OCI-LY3 (cell line): Measurements from ENCODE around the gene C10orf53.

ENCODE experiments used
- H2AFZ ChIP-seq: fragments of 200-600, 300-600 bp; shearing (Covaris generic); 2 replicates; pipeline ENCODE4 v1.6.0; 2014; ENCODE audit warnings: antibody characterized with exemption, low read depth, low read length
- H3K27ac ChIP-seq: fragments of 200-600, 300-600 bp; sonication (generic); 2 replicates; pipeline ENCODE4 v1.5.1; 2014; ENCODE audit warnings: mild to moderate bottlenecking, low read length, moderate library complexity, mixed read lengths
- H3K27me3 ChIP-seq: fragments of 200-600, 300-600 bp; sonication (generic); 2 replicates; pipeline ENCODE4 v1.6.1; 2014; ENCODE audit warnings: low read depth, low read length, mixed read lengths
- H3K36me3 ChIP-seq: fragments of 200-600, 300-600 bp; sonication (generic); replicated peaks from 2 replicates; pipeline ENCODE3; 2014; ENCODE audit warnings: low read depth, low read length, mixed read lengths
- H3K4me1 ChIP-seq: fragments of 300-600, 200-600 bp; sonication (generic); 2 replicates; pipeline ENCODE4 v1.6.1; 2014; ENCODE audit warnings: low read length, mixed read lengths
- H3K4me2 ChIP-seq: fragments of 200-600, 300-600 bp; sonication (generic); 2 replicates; pipeline ENCODE4 v1.6.1; 2014; ENCODE audit warnings: low read length, mixed read lengths
- H3K4me3 ChIP-seq: fragments of 300-600, 200-600 bp; sonication (generic); 2 replicates; pipeline ENCODE4 v1.5.1; 2014; ENCODE audit warnings: antibody characterized with exemption, mild to moderate bottlenecking, low read length, moderate library complexity
- H3K79me2 ChIP-seq: fragments of 300-600, 200-600 bp; shearing (Covaris generic); 2 replicates; pipeline ENCODE4 v1.6.1; 2014; ENCODE audit warnings: mild to moderate bottlenecking, low read length, mixed read lengths
- H3K9ac ChIP-seq: fragments of 300-600, 200-600 bp; shearing (Covaris generic); 2 replicates; pipeline ENCODE4 v1.6.0; 2014; ENCODE audit warnings: mild to moderate bottlenecking, low read length, moderate library complexity
- H3K9me3 ChIP-seq: fragments of 200-600, 300-600 bp; shearing (Covaris generic); 2 replicates; pipeline ENCODE4 v1.6.1; 2014; ENCODE audit warnings: low read length, mixed read lengths; ENCODE audit not compliant: insufficient read depth
- H4K20me1 ChIP-seq: fragments of 200-600, 300-600 bp; sonication (generic); 2 replicates; pipeline ENCODE4 v1.6.1; 2016; ENCODE audit warnings: low read length, mixed read lengths; ENCODE audit not compliant: insufficient read depth
- EZH2phosphoT487 ChIP-seq: fragments of 200-600 bp; shearing (Covaris generic); IDR thresholded peaks from 2 replicates; pipeline ENCODE4 v1.6.1; 2018; ENCODE audit warnings: antibody characterized with exemption, mixed run types, low read depth
- TF ChIP-seq, protein P1 (sequence below): fragments of 200-600, 300-600 bp; sonication (generic); IDR thresholded peaks from 2 replicates; pipeline ENCODE4 v1.5.1; 2014; ENCODE audit warnings: antibody characterized with exemption, low read length, low read depth

C10orf53 gene

DNA sequence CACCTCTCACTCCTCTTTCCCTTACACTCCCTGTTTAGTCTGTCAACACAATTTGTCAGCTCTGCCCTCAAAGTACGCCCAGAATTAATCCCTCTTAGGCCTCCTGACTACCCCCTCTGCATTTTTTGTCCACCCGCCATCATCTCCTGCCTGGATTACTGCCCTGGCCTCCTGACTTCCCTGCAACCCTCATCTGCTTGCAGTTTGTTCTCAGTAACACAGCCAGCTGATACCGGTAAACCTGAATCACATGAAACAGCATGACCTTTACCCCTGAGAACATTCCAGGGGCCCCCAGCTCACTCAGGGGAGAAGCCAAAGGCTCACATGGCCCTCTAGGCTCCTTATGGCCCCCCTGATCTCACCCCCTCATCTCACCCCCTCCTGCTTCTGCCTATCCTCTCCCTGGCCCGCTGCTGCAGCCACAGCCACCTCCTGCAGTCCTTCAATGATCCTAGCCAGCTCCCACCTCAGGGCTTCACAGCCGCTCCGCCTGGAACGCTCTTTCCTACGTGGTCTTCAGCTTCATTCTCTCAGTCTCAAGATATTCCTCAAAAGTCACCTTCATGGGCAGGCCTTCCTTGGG, 8.9 kb downstream of the C10orf53 start:
- no peak for TF ChIP-seq EZH2phosphoT487
- TF ChIP-seq, protein P1, sequence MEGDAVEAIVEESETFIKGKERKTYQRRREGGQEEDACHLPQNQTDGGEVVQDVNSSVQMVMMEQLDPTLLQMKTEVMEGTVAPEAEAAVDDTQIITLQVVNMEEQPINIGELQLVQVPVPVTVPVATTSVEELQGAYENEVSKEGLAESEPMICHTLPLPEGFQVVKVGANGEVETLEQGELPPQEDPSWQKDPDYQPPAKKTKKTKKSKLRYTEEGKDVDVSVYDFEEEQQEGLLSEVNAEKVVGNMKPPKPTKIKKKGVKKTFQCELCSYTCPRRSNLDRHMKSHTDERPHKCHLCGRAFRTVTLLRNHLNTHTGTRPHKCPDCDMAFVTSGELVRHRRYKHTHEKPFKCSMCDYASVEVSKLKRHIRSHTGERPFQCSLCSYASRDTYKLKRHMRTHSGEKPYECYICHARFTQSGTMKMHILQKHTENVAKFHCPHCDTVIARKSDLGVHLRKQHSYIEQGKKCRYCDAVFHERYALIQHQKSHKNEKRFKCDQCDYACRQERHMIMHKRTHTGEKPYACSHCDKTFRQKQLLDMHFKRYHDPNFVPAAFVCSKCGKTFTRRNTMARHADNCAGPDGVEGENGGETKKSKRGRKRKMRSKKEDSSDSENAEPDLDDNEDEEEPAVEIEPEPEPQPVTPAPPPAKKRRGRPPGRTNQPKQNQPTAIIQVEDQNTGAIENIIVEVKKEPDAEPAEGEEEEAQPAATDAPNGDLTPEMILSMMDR, result no peak
- H3K27ac ChIP-seq, result no peak overlapping the region
- no peaks in the 10 kb centered on the region for H4K20me1 ChIP-seq
- H3K9ac ChIP-seq, result no peak overlapping the region
- H3K4me3 ChIP-seq, result no peak overlapping the region
- peaks cover 5% of the 10 kb centered on the region; the same call in 1 of the 2 replicates for H3K27me3 ChIP-seq
- no peaks in the 10 kb centered on the region for H3K36me3 ChIP-seq
- H2AFZ ChIP-seq, result no peak overlapping the region
- H3K4me2 ChIP-seq, result no peak overlapping the region
- no peaks in the 10 kb centered on the region for H3K79me2 ChIP-seq
- H3K9me3 ChIP-seq, result no peaks in the 10 kb centered on the region
- no peaks in the 10 kb centered on the region for H3K4me1 ChIP-seq

DNA sequence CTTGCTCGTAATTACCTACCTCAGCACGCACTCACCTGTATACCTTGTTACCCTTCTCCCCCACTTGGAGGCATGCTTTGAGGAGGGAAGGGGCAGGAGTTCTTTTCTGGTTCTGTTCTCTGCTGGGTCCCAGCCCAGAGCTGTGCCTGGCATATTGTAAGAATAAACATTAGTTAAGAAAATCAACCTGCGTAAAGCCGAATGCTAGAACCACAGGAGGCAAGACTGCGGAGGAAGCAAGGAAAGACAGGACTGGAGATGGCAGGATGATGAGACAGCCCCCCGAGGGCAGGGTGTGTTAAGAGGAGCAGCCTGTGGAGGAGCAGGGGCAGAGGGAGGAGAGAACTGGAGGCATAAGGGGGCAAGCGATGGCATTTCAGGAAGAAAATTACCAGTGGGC, 9.5 kb downstream of the C10orf53 start:
- no peaks in the 10 kb centered on the region for H3K9me3 ChIP-seq
- TF ChIP-seq, protein P1, result no peak
- TF ChIP-seq EZH2phosphoT487, result no peak
- no peaks in the 10 kb centered on the region for H3K4me1 ChIP-seq
- H3K27ac ChIP-seq, result no peak overlapping the region
- H3K4me2 ChIP-seq, result no peak overlapping the region
- no peak overlapping the region for H3K4me3 ChIP-seq
- H3K27me3 ChIP-seq, result peaks cover 5% of the 10 kb centered on the region; the same call in 1 of the 2 replicates
- H4K20me1 ChIP-seq, result no peaks in the 10 kb centered on the region
- H3K9ac ChIP-seq, result no peak overlapping the region
- no peaks in the 10 kb centered on the region for H3K36me3 ChIP-seq
- no peaks in the 10 kb centered on the region for H3K79me2 ChIP-seq
- no peak overlapping the region for H2AFZ ChIP-seq

DNA sequence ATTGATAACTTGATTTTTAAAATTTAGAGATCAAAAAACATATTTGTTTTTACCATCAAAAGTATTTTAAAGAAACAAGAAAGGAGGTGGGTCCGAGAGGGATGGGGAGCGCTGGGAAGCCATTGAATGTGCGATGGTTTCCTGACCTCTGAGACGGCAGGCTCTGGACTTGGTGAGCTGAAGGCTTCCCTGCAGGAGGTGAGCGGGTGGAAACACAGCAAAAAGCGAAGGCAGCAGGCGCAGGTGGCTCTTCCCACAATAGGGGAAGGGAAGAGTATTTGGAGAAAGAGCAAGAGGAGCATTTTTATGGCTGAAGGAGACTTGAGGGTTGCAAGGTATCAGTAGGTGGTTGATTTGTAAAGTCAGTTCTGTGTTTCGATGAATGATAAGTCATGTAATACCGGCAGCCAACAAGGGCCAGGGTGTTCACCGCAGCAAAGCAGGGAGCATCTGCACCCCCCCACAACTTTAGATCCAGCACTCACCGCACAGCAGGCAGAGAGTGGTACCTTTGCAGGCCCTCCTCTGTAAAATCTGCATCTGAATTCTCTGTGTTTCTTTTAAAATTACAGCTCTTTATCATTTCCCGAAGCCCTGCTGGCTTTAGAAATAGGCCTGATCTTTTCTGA, 10.5 kb downstream of the C10orf53 start:
- no peaks in the 10 kb centered on the region for H3K9me3 ChIP-seq
- H3K9ac ChIP-seq, result no peak overlapping the region
- H4K20me1 ChIP-seq, result no peaks in the 10 kb centered on the region
- no peaks in the 10 kb centered on the region for H3K79me2 ChIP-seq
- H3K27ac ChIP-seq, result no peak overlapping the region
- H3K4me2 ChIP-seq, result no peak overlapping the region
- TF ChIP-seq, protein P1, result no peak
- no peak for TF ChIP-seq EZH2phosphoT487
- peaks cover 5% of the 10 kb centered on the region; the same call in 1 of the 2 replicates for H3K27me3 ChIP-seq
- H3K4me3 ChIP-seq, result no peak overlapping the region
- H3K4me1 ChIP-seq, result no peaks in the 10 kb centered on the region
- no peak overlapping the region for H2AFZ ChIP-seq
- H3K36me3 ChIP-seq, result no peaks in the 10 kb centered on the region

DNA sequence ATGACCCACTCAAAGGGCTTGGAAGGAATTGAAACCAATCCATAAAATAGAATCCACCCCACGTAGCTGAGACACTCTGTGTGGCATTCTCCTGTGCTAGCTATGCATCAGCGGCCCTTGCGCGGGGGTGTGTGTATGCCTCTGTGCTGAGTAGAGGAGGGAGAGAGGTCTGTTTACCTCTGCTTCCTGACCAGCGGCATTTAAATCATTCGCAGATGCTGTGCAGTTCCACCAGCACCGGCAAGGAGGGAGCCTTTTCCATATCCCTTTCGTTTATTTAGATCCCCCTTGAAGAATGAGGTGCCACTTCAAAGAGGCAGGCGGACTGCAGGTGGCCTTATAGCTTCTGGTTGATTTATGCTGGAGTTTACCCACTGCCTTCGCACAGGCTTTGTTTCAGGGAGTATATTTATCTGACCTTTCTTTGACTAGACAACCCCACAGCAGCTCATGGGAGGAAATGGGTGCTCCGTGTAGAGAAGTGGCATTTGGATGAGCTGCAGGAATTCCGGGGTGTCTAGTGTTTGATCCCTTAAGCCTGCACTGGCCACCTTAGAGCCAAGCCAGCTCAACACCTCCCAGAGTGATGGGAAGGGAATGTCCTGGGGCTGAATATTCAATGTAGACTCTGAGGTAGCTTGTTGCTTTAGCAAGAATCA, 11.4 kb downstream of the C10orf53 start:
- H3K36me3 ChIP-seq, result no peaks in the 10 kb centered on the region
- no peak overlapping the region for H3K27ac ChIP-seq
- H3K4me1 ChIP-seq, result no peaks in the 10 kb centered on the region
- H2AFZ ChIP-seq, result no peak overlapping the region
- TF ChIP-seq EZH2phosphoT487, result no peak
- TF ChIP-seq, protein P1, result no peak
- H3K27me3 ChIP-seq, result peaks cover 5% of the 10 kb centered on the region; the same call in 1 of the 2 replicates
- no peaks in the 10 kb centered on the region for H3K79me2 ChIP-seq
- no peaks in the 10 kb centered on the region for H4K20me1 ChIP-seq
- H3K9ac ChIP-seq, result no peak overlapping the region
- H3K9me3 ChIP-seq, result no peaks in the 10 kb centered on the region
- no peak overlapping the region for H3K4me3 ChIP-seq
- no peak overlapping the region for H3K4me2 ChIP-seq
